K562 (cell line): ENCODE data around the gene TSSK2. TPM values are rescaled to one million over a fixed set of nuclear protein-coding genes. Genes with fewer than 3 reads are reported as not detected.

Experiments
- STAT5B ChIP-seq: fragments of 250-450 bp; sonication (Bioruptor Pico); IDR thresholded peaks from 2 replicates; pipeline ENCODE4 v1.8.0; 2021; ENCODE audit warnings: mild to moderate bottlenecking, inconsistent platforms
- ZBTB7A ChIP-seq: IDR thresholded peaks from 2 replicates; pipeline ENCODE4 v1.6.1; 2011; ENCODE audit warnings: low read depth, mild to moderate bottlenecking, low read length, moderate library complexity, borderline replicate concordance; ENCODE audit not compliant: control insufficient read depth
- ZKSCAN1 ChIP-seq: fragments of 150-350 bp; IDR thresholded peaks from 2 replicates; pipeline ENCODE4 v1.6.1; 2016; ENCODE audit warnings: low read depth, low read length
- ZNF347 ChIP-seq: fragments of 450-650 bp; formaldehyde crosslinking; IDR thresholded peaks from 2 replicates; pipeline ENCODE4 v1.4.0; 2020; ENCODE audit warnings: low read depth, mild to moderate bottlenecking, moderate library complexity
- polyA plus RNA-seq, 8 experiments: library from polyadenylated mRNA; depleted of rRNA in 4 of 8; stranded (reverse) in 5 of 8; unstranded in 3 of 8; fragments of >200 nt; fragmentation: Nextera tagmentation in 2 of 8; fragmentation: Illumina TruSeq in 1 of 8; extraction: Ambion mirVana in 2 of 8; extraction: Trizol in 1 of 8; gene quantifications; 2 replicates each; pipeline versions ENCODE4 v1.2.1 to v1.2.3, GENCODE V29; 2011 to 2014; ENCODE audit warnings: inconsistent platforms in 1 of 8, missing spikeins in 1 of 8
- total RNA-seq, 7 experiments: library from RNA; depleted of rRNA in 6 of 7; stranded (reverse); fragments of >200 nt in 6 of 7; fragmentation: Illumina TruSeq in 2 of 7; extraction: Trizol in 2 of 7; gene quantifications; 2 replicates each; pipeline versions ENCODE4 v1.2.1 to v1.2.3, GENCODE V29; 2011 to 2021; ENCODE audit warnings: low replicate concordance in 1 of 7
- TF ChIP-seq, protein P1 (sequence below), 3 experiments: fragments of 200-800 bp in 1 of 3; sonication (Bioruptor generic) in 1 of 3; sonication (generic) in 1 of 3; formaldehyde crosslinking in 1 of 3; IDR thresholded peaks; 2 replicates each; pipeline versions ENCODE4 v1.6.1 to v1.8.0; 2016 to 2022; ENCODE audit warnings: mild to moderate bottlenecking in 2 of 3, missing compliant biosample characterization in 2 of 3, missing genetic modification characterization in 2 of 3, missing genetic modification reagents in 1 of 3
- TF ChIP-seq, protein P2 (sequence below): fragments of 450-650 bp; IDR thresholded peaks from 2 replicates; pipeline ENCODE4 v1.6.1; 2018; ENCODE audit not compliant: partially characterized antibody
- TF ChIP-seq, protein P3 (sequence below), 2 experiments: IDR thresholded peaks; 2 replicates each; pipeline ENCODE4 v1.6.1; 2012; ENCODE audit warnings: improper control_type of control experiment in 2 of 2, low read depth in 2 of 2, low read length in 2 of 2, borderline replicate concordance in 1 of 2
- TF ChIP-seq, protein P4 (sequence below): fragments of 150-350 bp; conservative IDR thresholded peaks from 2 replicates; pipeline ENCODE4 v1.6.1; 2014; ENCODE audit warnings: low read length
- TF ChIP-seq, protein P5 (sequence below): sonication (generic); formaldehyde crosslinking; IDR thresholded peaks from 2 replicates; pipeline ENCODE4 v1.8.1; 2023; ENCODE audit warnings: mild to moderate bottlenecking, missing genetic modification reagents

The TSSK2 gene
- total and polyA plus RNA-seq, 9 of the 15 experiments (the other 6 are each of a cell fraction or from before 2014, with no cell fraction given): 0.04 TPM; not detected in 8

DNA sequence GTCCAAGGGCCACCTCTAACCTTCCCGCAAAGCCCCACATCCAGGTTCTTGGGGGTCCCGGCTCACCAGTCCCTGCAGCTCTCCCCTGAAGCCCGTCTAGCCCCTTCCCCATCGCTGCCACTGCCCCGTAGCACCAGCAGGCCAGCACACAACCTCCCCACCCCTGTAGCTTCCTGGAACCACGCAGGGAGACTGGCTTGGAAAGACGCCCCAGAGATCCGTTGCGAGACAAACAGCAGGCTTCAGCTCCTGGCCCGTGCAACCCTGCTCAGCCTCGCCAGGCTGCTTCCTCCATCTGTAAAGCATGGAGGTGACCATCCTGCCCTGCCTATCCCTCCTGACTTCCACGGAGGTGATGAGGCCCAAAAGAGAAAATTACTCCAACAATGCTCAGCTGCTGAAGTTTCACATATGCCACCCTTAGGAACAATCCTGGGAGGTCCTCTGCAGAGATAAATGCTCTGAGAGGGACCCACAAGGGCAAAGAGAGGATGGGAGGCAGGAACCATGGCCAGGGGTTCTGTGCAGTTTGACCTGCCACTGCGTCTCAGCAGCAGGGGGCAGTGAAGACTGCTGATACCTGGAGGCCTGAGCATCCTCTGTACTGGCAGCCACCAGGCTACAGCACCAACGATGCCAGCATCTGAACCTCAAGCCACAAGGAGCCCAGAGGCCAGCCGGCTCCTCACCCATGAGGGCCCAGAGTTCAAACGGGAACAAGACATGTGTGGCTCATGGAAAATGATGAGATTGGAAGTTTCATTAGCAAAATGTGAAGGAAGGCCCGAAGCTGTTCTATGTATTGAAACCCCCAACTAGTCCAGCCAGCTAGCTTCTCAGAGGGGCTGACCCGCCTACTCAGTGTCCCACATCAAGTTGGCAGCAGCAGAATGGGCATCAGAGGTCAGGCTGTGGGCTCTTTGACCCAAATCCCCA lies 25.0 kb upstream of the TSSK2 start (continued):
- TF ChIP-seq, protein P1, sequence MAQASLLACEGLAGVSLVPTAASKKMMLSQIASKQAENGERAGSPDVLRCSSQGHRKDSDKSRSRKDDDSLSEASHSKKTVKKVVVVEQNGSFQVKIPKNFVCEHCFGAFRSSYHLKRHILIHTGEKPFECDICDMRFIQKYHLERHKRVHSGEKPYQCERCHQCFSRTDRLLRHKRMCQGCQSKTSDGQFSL (CRISPR knock-in tag; IDR thresholded peaks at IDR 0.05): no peak
- TF ChIP-seq, protein P1 (tag; IDR thresholded peaks at IDR 0.05): no peak
- TF ChIP-seq, protein P2, sequence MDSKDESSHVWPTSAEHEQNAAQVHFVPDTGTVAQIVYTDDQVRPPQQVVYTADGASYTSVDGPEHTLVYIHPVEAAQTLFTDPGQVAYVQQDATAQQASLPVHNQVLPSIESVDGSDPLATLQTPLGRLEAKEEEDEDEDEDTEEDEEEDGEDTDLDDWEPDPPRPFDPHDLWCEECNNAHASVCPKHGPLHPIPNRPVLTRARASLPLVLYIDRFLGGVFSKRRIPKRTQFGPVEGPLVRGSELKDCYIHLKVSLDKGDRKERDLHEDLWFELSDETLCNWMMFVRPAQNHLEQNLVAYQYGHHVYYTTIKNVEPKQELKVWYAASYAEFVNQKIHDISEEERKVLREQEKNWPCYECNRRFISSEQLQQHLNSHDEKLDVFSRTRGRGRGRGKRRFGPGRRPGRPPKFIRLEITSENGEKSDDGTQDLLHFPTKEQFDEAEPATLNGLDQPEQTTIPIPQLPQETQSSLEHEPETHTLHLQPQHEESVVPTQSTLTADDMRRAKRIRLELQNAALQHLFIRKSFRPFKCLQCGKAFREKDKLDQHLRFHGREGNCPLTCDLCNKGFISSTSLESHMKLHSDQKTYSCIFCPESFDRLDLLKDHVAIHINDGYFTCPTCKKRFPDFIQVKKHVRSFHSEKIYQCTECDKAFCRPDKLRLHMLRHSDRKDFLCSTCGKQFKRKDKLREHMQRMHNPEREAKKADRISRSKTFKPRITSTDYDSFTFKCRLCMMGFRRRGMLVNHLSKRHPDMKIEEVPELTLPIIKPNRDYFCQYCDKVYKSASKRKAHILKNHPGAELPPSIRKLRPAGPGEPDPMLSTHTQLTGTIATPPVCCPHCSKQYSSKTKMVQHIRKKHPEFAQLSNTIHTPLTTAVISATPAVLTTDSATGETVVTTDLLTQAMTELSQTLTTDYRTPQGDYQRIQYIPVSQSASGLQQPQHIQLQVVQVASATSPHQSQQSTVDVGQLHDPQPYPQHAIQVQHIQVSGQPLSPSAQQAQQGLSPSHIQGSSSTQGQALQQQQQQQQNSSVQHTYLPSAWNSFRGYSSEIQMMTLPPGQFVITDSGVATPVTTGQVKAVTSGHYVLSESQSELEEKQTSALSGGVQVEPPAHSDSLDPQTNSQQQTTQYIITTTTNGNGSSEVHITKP: no peak
- TF ChIP-seq ZNF347 (CRISPR knock-in tag): no peak
- TF ChIP-seq, protein P3, sequence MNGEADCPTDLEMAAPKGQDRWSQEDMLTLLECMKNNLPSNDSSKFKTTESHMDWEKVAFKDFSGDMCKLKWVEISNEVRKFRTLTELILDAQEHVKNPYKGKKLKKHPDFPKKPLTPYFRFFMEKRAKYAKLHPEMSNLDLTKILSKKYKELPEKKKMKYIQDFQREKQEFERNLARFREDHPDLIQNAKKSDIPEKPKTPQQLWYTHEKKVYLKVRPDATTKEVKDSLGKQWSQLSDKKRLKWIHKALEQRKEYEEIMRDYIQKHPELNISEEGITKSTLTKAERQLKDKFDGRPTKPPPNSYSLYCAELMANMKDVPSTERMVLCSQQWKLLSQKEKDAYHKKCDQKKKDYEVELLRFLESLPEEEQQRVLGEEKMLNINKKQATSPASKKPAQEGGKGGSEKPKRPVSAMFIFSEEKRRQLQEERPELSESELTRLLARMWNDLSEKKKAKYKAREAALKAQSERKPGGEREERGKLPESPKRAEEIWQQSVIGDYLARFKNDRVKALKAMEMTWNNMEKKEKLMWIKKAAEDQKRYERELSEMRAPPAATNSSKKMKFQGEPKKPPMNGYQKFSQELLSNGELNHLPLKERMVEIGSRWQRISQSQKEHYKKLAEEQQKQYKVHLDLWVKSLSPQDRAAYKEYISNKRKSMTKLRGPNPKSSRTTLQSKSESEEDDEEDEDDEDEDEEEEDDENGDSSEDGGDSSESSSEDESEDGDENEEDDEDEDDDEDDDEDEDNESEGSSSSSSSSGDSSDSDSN (IDR thresholded peaks at IDR 0.05; ENCODE audit: borderline replicate concordance in 1 of 2, low read depth in 2 of 2, low read length in 2 of 2): 0 out of 4 replicates have a peak, but pooled peaks of 1 of the 2 experiments have one; percentile 19
- TF ChIP-seq, protein P4, sequence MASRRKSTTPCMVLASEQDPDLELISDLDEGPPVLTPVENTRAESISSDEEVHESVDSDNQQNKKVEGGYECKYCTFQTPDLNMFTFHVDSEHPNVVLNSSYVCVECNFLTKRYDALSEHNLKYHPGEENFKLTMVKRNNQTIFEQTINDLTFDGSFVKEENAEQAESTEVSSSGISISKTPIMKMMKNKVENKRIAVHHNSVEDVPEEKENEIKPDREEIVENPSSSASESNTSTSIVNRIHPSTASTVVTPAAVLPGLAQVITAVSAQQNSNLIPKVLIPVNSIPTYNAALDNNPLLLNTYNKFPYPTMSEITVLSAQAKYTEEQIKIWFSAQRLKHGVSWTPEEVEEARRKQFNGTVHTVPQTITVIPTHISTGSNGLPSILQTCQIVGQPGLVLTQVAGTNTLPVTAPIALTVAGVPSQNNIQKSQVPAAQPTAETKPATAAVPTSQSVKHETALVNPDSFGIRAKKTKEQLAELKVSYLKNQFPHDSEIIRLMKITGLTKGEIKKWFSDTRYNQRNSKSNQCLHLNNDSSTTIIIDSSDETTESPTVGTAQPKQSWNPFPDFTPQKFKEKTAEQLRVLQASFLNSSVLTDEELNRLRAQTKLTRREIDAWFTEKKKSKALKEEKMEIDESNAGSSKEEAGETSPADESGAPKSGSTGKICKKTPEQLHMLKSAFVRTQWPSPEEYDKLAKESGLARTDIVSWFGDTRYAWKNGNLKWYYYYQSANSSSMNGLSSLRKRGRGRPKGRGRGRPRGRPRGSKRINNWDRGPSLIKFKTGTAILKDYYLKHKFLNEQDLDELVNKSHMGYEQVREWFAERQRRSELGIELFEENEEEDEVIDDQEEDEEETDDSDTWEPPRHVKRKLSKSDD: 0 out of 2 replicates have a peak, but pooled peaks have one; percentile 51
- 0 out of 2 replicates have a peak, but pooled peaks have one; percentile 33 for TF ChIP-seq ZKSCAN1
- TF ChIP-seq, protein P5, sequence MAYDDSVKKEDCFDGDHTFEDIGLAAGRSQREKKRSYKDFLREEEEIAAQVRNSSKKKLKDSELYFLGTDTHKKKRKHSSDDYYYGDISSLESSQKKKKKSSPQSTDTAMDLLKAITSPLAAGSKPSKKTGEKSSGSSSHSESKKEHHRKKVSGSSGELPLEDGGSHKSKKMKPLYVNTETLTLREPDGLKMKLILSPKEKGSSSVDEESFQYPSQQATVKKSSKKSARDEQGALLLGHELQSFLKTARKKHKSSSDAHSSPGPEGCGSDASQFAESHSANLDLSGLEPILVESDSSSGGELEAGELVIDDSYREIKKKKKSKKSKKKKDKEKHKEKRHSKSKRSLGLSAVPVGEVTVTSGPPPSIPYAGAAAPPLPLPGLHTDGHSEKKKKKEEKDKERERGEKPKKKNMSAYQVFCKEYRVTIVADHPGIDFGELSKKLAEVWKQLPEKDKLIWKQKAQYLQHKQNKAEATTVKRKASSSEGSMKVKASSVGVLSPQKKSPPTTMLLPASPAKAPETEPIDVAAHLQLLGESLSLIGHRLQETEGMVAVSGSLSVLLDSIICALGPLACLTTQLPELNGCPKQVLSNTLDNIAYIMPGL (CRISPR knock-in tag): peak; percentile 26; the same call in 1 of the 2 replicates
- TF ChIP-seq ZBTB7A: 0 out of 2 replicates have a peak, but pooled peaks have one; percentile 15
- no peak for TF ChIP-seq STAT5B (CRISPR knock-in tag)
